Left cardiac atrium (tissue), 4 donors: ENCODE data around the gene PDP2. TPM values are rescaled to one million over a fixed set of nuclear protein-coding genes. Genes with fewer than 3 reads are reported as not detected.
"Not testable (repeated sequence)": the region's sequence is repeated elsewhere in the genome, so short reads cannot be mapped to it uniquely, and the experiment has no call there.

Experiments
- ATAC-seq, 2 donors: fragments of 200-7000 bp; cut with Tn5 transposase; one replicate each; pipeline ENCODE4 v1.9.1; 2020; ENCODE audit warnings: mild to moderate bottlenecking in 2 of 2, moderate library complexity in 2 of 2
- DNase-seq: peaks from one replicate; pipeline ENCODE4 v3.0.0-alpha.2; 2020
- intact Hi-C, 2 donors: fragments of 100-400 bp; cut with DNase I; formaldehyde crosslinking; loops; one replicate each; pipeline versions ENCODE4 v1.14.1 to v1.15.1; 2022 to 2023
- total RNA-seq, 2 donors: library from RNA; stranded (reverse); fragmentation: NEBNext Ultra II Directional; extraction: Animal tissue kit (Norgen Biotek cat#: 25700); gene quantifications; one replicate each; pipeline ENCODE4 v1.2.1, GENCODE V29; 2021
- donor health status: DM: no; HTN: yes; CAD: no.
- donor health status: DM: no; HTN: yes; CAD: no; lungs with severe emphysema.
- donor health status: DM: yes; HTN: yes; CAD: no.
- donor health status: Dilated cardiomyopathy.

Gene PDP2
- total RNA-seq, 2 donors from 2014 or later = 6.8 to 8.1 TPM

- DNase-seq (no peak), ATAC-seq (no peak)
- intact Hi-C loops = no loop called here
These were observed 28.9 kb upstream of the PDP2 start for GRCh38 chr16:66851166-66851964.

DNA sequence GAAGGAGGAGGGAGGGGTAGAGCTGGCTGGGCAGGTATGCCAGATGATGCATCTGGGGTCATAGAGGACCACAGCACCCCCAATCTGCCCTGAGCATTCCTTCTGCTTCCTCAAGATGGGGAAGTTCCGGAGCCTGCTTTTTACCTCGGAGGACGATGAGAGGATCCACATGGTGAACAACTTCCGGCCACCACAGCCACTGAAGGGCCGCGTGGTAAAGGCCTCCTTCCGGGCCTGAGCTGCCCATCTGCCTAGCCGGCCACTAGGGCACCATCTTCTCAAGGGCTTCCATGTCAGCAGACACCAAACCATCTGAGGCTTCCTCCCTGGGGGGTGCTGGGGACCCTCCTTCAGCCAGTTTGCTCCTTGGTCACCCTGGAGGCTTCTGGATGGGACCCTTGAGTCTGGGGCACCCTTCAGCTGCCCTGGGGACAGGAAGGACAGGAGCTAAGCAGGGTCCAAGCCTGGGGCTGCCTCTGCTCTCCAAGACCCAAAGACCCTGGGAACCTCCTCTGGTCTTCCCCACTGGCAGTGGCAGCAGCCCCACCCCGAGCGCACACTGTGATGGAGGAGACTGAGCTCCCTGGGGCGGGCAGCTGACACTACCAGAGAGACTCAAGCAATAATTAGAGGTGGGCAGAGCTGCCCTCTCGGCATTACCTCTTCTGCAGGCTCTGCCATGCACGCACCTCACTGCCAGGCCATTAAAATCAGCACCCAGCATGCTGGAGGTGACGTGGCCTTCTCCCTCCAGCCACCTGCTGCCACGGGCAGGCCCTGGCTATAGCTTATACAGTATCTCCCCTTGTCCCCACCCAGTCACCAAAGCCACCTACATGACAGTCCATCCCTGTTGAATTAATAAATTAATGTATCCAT, 26.8 kb upstream of the PDP2 start:
- intact Hi-C loops = no loop called here
- ATAC-seq (no peak), DNase-seq (no peak)

DNA sequence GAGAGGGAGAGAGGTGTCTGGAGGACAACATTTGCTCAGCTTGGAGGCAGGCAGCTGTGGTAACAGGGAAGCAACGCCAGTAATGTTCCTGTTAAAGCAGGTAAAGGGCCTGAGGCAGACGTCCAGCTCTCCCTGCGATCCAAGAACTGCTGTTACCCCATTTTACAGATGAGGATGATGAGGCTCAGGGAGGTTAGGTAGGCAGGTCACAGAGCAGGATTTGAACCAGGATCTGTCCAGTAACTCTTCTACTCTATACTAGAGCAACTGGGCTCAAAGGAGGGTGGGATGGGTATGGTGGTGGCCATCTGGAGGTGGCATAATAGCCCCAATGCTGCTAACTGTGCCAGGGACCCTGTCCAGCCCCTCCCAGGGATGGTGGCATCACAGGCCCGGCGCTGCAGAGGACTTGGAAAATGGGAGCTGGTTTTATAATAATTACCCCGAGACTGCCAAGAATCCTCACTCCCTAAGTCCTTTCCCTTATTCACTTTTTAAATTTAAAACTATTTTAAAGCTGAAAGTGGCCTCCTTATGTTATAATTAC, 24.1 kb upstream of the PDP2 start:
- DNase-seq (no peak), ATAC-seq (no peak)
- intact Hi-C loops = no loop called here

DNA sequence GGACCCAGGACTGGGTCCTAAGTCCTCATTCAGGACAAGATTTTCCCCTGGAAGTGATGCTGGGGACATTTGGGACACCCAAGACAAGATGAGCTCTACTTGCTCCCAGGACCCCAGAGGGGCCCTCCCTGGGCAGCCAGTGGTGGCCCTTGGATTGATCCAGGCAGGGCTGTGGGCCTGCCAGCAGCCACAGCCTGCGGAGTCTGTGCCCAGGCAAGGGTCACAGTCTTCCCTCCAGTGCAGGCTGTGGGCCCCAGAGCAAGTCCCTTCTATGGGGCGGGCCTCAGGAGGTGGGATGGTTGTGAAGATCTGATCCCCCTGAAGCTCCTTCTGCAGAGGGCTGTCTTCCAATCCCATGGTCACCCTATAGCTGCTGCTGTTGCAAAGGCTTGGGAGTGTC, 23.5 kb upstream of the PDP2 start:
- ATAC-seq (no peak), DNase-seq (no peak)
- intact Hi-C loops = no loop called here

DNA sequence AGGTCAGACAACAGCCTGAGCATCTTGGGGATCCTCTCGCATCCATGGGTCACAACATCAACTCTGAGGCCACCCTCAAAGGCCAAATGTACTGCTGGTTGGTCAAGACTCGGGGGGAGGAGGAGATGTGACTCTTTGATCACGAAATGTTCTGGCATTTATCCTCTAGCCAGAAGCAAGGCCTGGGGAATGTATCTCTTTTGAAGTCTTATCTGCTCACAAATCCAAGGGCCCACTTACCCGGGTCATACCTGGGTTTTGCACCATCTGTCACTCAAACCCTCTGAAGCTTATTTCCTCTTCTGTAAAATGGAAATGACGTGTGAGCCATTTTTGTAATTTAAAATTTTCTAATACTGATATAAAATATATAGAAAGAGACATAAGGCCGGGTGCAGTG, 22.9 kb upstream of the PDP2 start:
- DNase-seq (no peak), ATAC-seq (no peak)
- intact Hi-C loops = no loop called here

DNA sequence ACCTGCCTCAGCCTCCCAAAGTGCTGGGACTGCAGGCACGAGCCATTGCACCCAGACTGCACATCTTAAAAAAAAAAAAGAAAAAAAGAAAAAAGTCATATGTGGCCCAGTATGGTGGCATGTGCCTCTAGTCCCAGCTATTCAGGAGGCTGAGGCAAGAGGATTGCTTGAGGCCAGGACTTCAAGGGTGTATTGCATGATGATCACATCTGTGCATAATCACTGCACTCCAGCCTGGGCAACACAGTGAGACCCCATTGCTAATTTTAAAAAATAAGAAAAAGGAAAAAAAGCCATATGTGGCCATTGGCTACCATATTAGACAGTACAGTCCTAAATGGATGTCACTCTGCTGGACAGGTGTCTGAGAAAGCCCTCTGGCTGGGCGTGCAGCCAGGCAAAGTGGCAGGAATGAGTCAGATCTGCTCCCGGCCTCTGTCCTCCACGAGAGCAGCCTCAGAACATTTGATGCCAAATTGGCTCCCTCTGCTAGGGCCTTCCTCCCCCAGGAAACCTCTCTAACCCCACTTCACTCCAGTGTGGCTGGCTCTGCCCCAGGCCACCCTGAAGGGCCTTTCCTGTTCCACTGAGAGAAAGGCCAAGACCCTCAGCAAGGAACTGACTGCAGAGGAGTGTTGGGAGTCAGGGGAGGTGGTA, 21.4 kb upstream of the PDP2 start:
- ATAC-seq = peak; percentile 93 to 96
- intact Hi-C loops = no loop called here
- DNase-seq = peak; percentile 80

DNA sequence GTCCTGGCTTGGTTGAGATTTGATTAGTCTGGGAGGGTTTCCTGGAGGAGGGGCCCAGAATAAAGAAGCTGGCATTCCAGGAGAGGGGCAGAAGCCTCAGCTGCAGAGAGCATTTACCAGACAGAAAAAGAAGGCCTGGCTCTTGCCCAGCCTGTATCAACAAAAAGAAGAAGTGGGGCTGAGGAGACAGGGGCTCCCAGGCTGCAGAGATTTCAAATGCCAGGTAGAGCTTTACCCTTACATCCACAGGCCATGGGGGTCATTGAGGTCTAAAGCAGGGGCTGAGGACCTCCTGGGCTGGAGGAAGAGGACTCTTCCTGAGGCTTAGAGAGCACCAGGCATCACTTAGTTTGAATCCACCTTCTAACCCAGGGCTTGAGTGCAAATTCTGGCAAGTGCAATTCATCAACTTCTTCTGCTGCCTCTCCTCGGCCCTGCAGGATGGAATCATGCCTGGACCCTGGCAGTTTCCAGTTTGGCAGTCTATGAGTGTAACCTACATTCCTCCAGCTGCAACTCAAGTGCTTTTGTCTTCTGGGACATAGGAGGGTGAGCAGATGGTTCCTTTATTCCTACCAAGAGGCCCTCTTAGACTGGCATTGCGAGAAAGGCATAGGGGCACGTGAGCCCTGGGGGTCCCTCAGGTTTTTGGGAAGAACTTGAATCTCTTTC, 20.8 kb upstream of the PDP2 start:
- intact Hi-C loops = no loop called here
- ATAC-seq = peak in 1 of 2 donors; percentile 14

DNA sequence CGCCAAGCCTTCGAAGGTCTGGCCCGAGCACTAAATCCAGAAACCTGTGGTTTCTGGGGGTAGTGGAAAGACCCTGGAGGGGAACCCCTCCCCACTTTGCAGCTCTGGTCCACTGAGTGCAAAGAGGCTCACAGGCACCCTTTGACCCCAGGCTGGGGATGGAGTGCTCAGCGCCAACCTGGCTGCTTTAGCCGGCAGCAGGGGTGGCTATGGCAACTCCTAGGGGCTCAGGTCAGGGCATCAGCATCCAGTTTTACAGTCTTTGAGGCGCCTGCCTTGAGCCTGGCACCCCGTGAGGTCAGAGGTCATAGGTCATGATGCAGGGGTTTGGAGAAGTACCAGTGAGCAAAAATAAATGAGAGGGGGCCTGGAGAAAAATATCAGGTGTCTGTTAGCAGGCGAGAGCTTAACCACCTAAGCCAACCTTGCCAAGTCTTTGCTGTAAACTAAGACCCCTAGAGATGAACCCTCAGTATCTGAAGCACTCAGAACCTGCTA, 18.2 kb upstream of the PDP2 start:
- ATAC-seq (no peak), DNase-seq (no peak)
- intact Hi-C loops = no loop called here

More for the DNA sequence above, 20.8 kb upstream of the PDP2 start:
- no peak for DNase-seq

- no peak for ATAC-seq
- DNase-seq = no peak
- intact Hi-C loops = no loop called here
These were observed 16.6 kb upstream of the PDP2 start for GRCh38 chr16:66863707-66864106.

GRCh38 chr16:66869424-66869823, 10.9 kb upstream of the PDP2 start:
- DNase-seq = no peak
- ATAC-seq = no peak
- intact Hi-C loops = loop anchor here (5.0 kb wide), 3 partner anchors 37 to 207 kb away; partner anchors contain the start of gene NAE1 (in 1 of the 2)

- intact Hi-C loops = loop anchor here in 1 of 2 donors (5.0 kb wide), 1 partner anchor 264 kb away; no protein-coding TSS in a partner anchor
- not testable (repeated sequence) for ATAC-seq, DNase-seq
These were observed 9.0 kb upstream of the PDP2 start for GRCh38 chr16:66871363-66871762.

- intact Hi-C loops = loop anchor here (2.0 to 5.0 kb wide), 2 partner anchors 41 to 265 kb away; partner anchors contain the start of gene NAE1 (in 1 of the 2)
- ATAC-seq (no peak), DNase-seq (no peak)
These were observed 8.5 kb upstream of the PDP2 start for GRCh38 chr16:66871840-66872239.

DNA sequence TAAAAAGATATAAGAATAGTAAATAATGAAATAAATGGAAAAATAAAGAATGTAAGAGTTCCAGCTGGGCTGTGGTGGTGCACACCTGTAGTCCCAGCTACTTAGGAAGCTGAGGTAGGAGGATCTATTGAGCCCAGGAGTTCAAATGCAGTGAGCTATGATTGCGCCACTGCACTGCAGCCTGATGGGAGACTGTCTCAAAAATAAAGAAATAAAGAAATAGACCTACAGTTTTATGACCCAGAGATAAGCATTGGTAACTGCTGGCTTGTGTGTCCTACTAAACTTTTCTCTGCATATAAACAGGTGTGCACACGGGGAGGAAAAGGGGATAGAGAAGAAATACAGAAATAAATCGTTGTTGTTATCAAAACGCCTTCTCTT, 7.8 kb upstream of the PDP2 start:
- no peak for DNase-seq
- intact Hi-C loops = loop anchor here (2.0 to 5.0 kb wide), 2 partner anchors 42 to 265 kb away; partner anchors contain the start of gene NAE1 (in 1 of the 2)
- ATAC-seq = no peak

DNA sequence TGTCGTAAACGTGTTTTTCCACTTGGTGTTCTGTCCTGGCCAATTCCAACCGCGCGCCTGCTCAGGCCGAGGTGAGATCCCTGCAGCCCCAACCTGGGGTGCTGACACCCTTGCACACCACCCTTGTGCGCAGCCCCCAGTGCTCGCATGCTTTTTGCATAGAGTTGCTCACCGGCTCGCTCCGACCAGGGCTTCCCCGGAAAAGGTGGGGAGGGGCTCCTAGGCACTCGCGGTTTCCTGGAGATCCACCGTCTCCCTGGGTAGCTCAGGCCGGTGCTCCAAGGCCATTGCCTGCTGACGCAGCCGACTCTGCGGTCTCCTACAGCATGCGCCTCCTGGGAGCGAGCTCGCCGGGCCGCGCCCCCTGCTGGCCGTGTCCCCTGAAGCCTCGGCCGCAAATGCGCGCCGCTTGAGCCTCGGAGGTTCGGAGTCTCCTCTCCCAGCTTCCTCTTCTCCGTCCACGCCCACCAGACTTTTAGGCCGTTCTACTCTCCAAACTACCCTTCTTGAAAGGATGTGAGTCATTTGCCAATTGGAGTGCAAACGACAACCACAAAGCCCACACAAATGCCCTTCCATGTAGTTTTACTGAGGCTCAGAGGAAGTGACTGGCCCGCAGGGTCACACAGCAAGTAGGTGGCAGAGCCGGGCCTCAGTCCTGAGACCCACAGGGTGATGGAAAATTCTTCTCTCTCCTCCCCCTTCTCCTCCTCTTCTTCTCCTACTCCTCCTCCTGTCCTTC, 7.2 kb upstream of the PDP2 start:
- intact Hi-C loops = loop anchor here (2.0 to 5.0 kb wide), 2 partner anchors 42 to 266 kb away; partner anchors contain the start of gene NAE1 (in 1 of the 2)
- ATAC-seq = peak; percentile 95 to 97
- peak; percentile 94 for DNase-seq

DNA sequence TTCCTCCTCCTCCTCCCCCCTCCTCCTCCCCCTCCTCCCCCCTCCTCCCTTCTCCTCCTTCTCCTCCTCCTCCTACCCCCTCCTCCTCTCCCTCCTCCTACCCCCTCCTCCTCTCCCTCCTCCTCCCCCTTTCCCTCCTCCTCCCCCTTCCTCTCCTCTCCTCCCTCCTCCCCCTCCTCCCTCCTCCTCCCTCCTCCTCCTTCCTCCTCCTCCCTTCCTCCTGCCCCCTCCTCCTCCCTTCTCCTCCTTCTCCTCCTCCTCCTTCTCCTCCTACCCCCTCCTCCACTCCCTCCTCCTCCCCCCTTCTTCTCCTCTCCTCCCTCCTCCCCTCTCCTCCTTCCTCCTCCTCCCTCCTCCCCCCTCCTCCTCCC, 6.6 kb upstream of the PDP2 start:
- DNase-seq (no peak), ATAC-seq (no peak)
- intact Hi-C loops = loop anchor here (2.0 to 5.0 kb wide), 2 partner anchors 43 to 266 kb away; partner anchors contain the start of gene NAE1 (in 1 of the 2)

DNA sequence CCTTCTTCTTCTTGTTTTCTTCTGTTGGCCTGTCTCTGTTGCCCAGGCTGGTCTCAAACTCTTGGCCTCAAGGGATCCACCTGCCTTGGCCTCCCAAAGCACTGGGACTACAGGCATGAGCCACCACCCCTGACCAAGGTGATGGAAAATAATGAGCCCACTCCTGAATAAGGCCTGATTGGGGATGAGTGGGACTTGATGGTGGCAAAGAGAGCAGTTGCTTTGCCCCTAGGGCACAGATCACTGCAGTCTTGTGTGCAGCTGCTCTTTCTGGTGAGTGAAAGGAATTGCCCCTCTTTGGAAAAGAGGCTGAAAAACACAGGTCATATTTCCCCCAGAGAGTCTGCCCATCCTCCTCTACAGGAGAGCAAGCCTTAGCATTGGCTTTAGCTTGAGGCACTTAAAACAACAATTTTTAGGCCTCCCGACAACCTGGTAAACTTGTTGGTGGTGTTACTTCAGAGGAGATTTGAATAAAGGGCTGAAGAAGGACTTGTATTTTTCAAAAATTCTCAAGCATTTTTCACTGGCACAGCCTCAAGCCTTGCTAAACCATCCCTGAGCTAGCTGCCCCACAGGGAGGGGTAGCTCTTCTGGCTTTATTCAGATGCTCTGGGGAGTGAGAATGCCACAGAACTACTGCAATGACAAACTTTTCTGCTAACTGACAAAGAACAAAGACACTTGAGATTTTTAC, 6.1 kb upstream of the PDP2 start:
- intact Hi-C loops = loop anchor here in 1 of 2 donors (5.0 kb wide), 1 partner anchor 267 kb away; no protein-coding TSS in a partner anchor
- ATAC-seq (no peak), DNase-seq (no peak)

DNA sequence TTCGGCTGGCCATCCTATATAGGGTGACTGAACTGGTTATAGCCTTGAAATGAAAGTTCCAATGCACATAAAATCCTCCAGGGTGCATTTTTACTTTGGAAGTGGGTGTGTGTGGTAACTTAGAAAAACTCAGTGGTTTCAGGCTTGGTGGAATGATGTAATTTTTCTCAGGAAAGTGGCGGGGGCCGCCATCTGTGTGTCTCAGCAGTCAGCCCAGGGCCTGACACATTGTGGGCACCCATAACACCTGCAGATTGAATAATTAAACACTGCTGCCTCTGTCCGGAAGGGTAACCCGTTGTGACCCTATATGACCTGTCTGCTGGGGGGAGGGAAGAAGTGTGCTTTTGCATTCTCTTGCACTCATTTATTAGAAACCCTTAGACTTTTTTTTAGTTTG, 2.2 kb upstream of the PDP2 start:
- DNase-seq (no peak), ATAC-seq (no peak)
- intact Hi-C loops = no loop called here
